Measurements from ENCODE around the gene REG1A.

Gene REG1A

GRCh38 chr2:79099140-79099686 is 21.1 kb upstream of the REG1A start:
- no peaks in the 10 kb centered on the region for H3K36me3 ChIP-seq (ENCODE audit: control insufficient read depth in 5 of 5, insufficient read depth in 5 of 5, low read length in 5 of 5)
- peaks cover 0 to 8% (median 5%) of the 10 kb centered on the region in 5 donors for H3K9me3 ChIP-seq (ENCODE audit: control insufficient read depth in 5 of 5, low read length in 5 of 5)
- no peaks in the 10 kb centered on the region for H3K27me3 ChIP-seq (ENCODE audit: control insufficient read depth in 5 of 5, insufficient read depth in 4 of 5, low read length in 5 of 5)
- no peak overlapping the region for H3K9ac ChIP-seq (ENCODE audit: low read length in 5 of 5)
- no peak overlapping the region for H3K4me3 ChIP-seq (ENCODE audit: low read depth in 1 of 5, low read length in 5 of 5)
- no peak overlapping the region for H3K27ac ChIP-seq (ENCODE audit: low read depth, low read length)
- H3K4me1 ChIP-seq (ENCODE audit: control insufficient read depth in 5 of 5, insufficient read depth in 5 of 5, low read length in 5 of 5) = no peaks in the 10 kb centered on the region

- no peaks in the 10 kb centered on the region for H3K36me3 ChIP-seq (ENCODE audit: control insufficient read depth in 5 of 5, insufficient read depth in 5 of 5, low read length in 5 of 5)
- no peaks in the 10 kb centered on the region for H3K27me3 ChIP-seq (ENCODE audit: control insufficient read depth in 5 of 5, insufficient read depth in 4 of 5, low read length in 5 of 5)
- H3K9ac ChIP-seq (ENCODE audit: low read length in 5 of 5) = no peak overlapping the region
- no peak overlapping the region for H3K27ac ChIP-seq (ENCODE audit: low read depth, low read length)
- no peak overlapping the region for H3K4me3 ChIP-seq (ENCODE audit: low read depth in 1 of 5, low read length in 5 of 5)
- H3K4me1 ChIP-seq (ENCODE audit: control insufficient read depth in 5 of 5, insufficient read depth in 5 of 5, low read length in 5 of 5) = no peaks in the 10 kb centered on the region
- peaks cover 0 to 8% (median 5%) of the 10 kb centered on the region in 5 donors for H3K9me3 ChIP-seq (ENCODE audit: control insufficient read depth in 5 of 5, low read length in 5 of 5)
Measured at GRCh38 chr2:79100285-79100684, 20.0 kb upstream of the REG1A start.

DNA sequence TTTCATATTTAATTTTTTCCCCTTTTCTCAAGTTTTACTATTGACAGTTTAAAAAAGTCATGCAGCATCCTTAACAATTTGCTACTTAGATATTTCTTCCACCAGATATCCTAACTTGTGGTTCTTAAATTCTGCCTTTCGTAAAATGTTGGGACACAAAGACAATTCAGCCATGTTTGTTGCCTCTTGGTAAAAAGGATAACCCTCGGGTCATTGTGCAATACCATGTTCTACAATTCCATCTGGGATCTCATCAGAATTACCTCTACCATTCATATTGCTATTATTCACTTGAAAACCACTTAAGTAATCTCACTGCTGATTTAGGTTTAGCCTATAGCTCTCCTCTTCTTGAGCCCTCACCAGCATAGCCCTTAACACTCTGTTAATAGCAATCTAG is 19.3 kb upstream of the REG1A start:
- Histone ChIP-seq H3K9ac (ENCODE audit: low read length in 5 of 5) (no peak overlapping the region), H3K27me3 (ENCODE audit: control insufficient read depth in 5 of 5, insufficient read depth in 4 of 5, low read length in 5 of 5) (no peaks in the 10 kb centered on the region), H3K4me3 (ENCODE audit: low read depth in 1 of 5, low read length in 5 of 5) (no peak overlapping the region), H3K9me3 (ENCODE audit: control insufficient read depth in 5 of 5, low read length in 5 of 5) (peaks cover 0 to 8% (median 5%) of the 10 kb centered on the region in 5 donors), H3K36me3 (ENCODE audit: control insufficient read depth in 5 of 5, insufficient read depth in 5 of 5, low read length in 5 of 5) (no peaks in the 10 kb centered on the region), H3K27ac (ENCODE audit: low read depth, low read length) (no peak overlapping the region), H3K4me1 (ENCODE audit: control insufficient read depth in 5 of 5, insufficient read depth in 5 of 5, low read length in 5 of 5) (no peaks in the 10 kb centered on the region)

DNA sequence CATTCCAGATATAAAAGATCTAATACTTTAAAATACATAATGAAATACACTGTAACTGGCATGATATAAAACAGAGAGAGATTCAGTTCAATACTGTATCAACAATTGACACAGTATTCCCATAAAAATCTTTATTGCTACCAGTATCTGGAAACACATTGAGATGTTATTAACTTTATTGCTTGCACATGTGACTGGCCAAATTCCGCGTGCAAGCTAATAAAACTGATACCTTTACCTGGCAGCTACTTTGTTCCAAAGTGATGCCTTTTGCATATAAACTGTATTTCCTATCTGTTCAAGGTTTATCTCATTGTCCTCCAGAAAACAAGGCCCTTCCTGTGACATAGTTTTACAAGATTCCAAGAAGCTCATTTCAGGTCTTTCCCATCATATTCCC is 17.1 kb upstream of the REG1A start:
- peaks cover 0 to 8% (median 5%) of the 10 kb centered on the region in 5 donors for H3K9me3 ChIP-seq (ENCODE audit: control insufficient read depth in 5 of 5, low read length in 5 of 5)
- no peaks in the 10 kb centered on the region for H3K27me3 ChIP-seq (ENCODE audit: control insufficient read depth in 5 of 5, insufficient read depth in 4 of 5, low read length in 5 of 5)
- H3K9ac ChIP-seq (ENCODE audit: low read length in 5 of 5) = no peak overlapping the region
- H3K4me1 ChIP-seq (ENCODE audit: control insufficient read depth in 5 of 5, insufficient read depth in 5 of 5, low read length in 5 of 5) = no peaks in the 10 kb centered on the region
- H3K36me3 ChIP-seq (ENCODE audit: control insufficient read depth in 5 of 5, insufficient read depth in 5 of 5, low read length in 5 of 5) = no peaks in the 10 kb centered on the region
- H3K4me3 ChIP-seq (ENCODE audit: low read depth in 1 of 5, low read length in 5 of 5) = no peak overlapping the region
- no peak overlapping the region for H3K27ac ChIP-seq (ENCODE audit: low read depth, low read length)

DNA sequence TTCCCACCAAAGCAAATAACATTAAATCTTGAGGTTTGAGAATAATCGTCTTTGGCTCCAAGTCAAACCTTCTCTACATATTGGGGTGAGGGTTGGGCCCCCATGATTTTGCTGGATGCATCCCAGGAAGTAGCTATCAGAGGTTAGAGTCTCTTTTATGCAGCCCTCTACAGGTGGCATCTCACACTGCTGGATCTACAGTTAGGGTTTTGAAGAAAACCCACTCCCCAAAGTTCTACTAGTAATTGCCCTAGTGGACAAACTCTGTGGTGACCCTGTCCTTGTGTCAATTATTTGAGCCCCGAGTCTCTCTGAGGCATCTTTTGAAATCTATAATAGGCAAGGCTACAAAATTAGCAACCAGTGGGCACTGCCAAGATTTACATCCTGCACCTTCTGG is 15.0 kb upstream of the REG1A start:
- peaks cover 0 to 8% (median 5%) of the 10 kb centered on the region in 5 donors for H3K9me3 ChIP-seq (ENCODE audit: control insufficient read depth in 5 of 5, low read length in 5 of 5)
- no peak overlapping the region for H3K9ac ChIP-seq (ENCODE audit: low read length in 5 of 5)
- no peaks in the 10 kb centered on the region for H3K36me3 ChIP-seq (ENCODE audit: control insufficient read depth in 5 of 5, insufficient read depth in 5 of 5, low read length in 5 of 5)
- H3K4me3 ChIP-seq (ENCODE audit: low read depth in 1 of 5, low read length in 5 of 5) = no peak overlapping the region
- H3K27ac ChIP-seq (ENCODE audit: low read depth, low read length) = no peak overlapping the region
- H3K4me1 ChIP-seq (ENCODE audit: control insufficient read depth in 5 of 5, insufficient read depth in 5 of 5, low read length in 5 of 5) = no peaks in the 10 kb centered on the region
- no peaks in the 10 kb centered on the region for H3K27me3 ChIP-seq (ENCODE audit: control insufficient read depth in 5 of 5, insufficient read depth in 4 of 5, low read length in 5 of 5)

- Histone ChIP-seq H3K4me1 (ENCODE audit: control insufficient read depth in 5 of 5, insufficient read depth in 5 of 5, low read length in 5 of 5) (no peaks in the 10 kb centered on the region), H3K27me3 (ENCODE audit: control insufficient read depth in 5 of 5, insufficient read depth in 4 of 5, low read length in 5 of 5) (no peaks in the 10 kb centered on the region), H3K27ac (ENCODE audit: low read depth, low read length) (no peak overlapping the region), H3K9me3 (ENCODE audit: control insufficient read depth in 5 of 5, low read length in 5 of 5) (peaks cover 0 to 3% (median 0%) of the 10 kb centered on the region in 5 donors), H3K9ac (ENCODE audit: low read length in 5 of 5) (no peak overlapping the region), H3K36me3 (ENCODE audit: control insufficient read depth in 5 of 5, insufficient read depth in 5 of 5, low read length in 5 of 5) (no peaks in the 10 kb centered on the region), H3K4me3 (ENCODE audit: low read depth in 1 of 5, low read length in 5 of 5) (no peak overlapping the region)
Measured at GRCh38 chr2:79112269-79112668, 8.0 kb upstream of the REG1A start.

DNA sequence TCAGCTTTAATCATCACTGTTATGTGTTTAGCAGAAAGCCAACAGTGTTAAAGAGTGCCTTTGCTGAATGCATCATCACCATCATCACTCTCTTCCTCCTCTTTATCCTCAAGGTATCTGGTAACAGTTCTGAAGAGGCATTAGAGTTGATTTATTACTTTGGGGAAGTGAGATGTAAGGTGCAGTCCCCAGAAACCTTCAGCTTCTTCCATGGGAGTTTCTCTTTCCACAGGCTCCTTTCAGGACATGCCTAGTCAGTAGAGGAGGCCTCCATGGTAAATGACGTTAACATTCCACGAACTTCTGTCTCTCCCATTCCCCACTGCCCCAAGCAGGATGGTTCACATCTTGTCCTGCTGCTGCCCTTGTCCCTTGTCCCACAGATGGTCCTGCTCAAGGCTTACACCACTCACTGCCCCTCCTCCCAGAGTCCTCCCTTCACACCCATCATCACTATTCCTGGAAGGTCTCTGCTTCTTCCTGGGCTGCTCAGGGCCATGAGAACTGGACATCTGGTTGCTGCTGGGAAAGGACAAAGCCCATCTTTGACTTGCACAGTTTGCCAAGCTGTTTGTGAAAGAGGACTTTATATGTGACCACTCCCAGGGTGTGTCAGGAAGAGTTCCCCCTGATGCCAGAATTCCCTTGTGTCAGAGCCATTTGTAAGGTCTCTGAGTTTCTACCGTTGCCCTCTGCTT is 5.3 kb upstream of the REG1A start:
- no peaks in the 10 kb centered on the region for H3K36me3 ChIP-seq (ENCODE audit: control insufficient read depth in 5 of 5, insufficient read depth in 5 of 5, low read length in 5 of 5)
- no peaks in the 10 kb centered on the region for H3K27me3 ChIP-seq (ENCODE audit: control insufficient read depth in 5 of 5, insufficient read depth in 4 of 5, low read length in 5 of 5)
- no peaks in the 10 kb centered on the region for H3K4me1 ChIP-seq (ENCODE audit: control insufficient read depth in 5 of 5, insufficient read depth in 5 of 5, low read length in 5 of 5)
- no peak overlapping the region for H3K27ac ChIP-seq (ENCODE audit: low read depth, low read length)
- H3K9me3 ChIP-seq (ENCODE audit: control insufficient read depth in 5 of 5, low read length in 5 of 5) = peaks cover 0 to 3% (median 0%) of the 10 kb centered on the region in 5 donors
- H3K4me3 ChIP-seq (ENCODE audit: low read depth in 1 of 5, low read length in 5 of 5) = no peak overlapping the region
- H3K9ac ChIP-seq (ENCODE audit: low read length in 5 of 5) = no peak overlapping the region

DNA sequence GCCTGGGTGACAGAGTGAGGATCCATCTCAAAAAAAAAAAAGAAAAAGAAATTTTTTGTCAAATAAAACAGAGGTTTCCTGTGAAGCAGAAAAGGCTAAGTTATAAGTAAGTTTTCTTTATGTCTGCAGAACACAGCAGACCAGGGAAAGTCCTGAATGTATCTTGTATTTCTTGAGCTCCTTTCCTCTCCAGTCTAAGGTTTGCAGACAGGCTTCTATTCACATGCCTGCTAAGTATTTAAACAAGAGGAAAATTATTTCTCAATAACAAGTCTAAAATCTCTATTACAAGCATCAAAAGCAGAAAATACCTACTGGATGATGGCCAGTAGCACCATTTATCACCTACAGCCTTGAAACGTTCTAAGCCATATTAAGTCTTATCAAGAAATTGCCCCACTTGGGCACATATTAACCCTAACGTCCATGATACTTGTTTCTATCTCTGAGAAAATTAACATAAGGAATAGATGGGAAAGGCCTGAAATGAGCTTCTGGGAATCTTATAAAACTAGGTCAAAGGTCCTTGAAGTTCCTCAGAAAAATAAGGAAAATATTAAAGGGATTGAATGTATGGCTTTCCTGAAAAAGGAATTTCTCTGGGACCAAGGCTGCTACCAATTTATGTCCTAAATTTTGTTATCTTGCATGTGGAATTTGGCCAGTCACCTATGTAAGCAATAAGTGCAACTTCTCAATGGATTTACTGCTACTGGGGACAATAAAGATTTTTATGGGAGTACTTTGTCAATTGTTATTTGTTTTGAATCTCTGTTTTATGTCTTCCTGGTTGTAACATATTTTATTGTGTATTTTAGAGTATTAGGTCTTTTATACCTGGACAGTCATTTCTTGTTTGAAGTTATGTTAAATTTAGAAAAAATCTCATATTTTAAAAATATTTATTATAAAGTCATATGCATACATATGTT is 3.0 kb upstream of the REG1A start:
- Histone ChIP-seq H3K9ac (ENCODE audit: low read length in 5 of 5) (no peak overlapping the region), H3K4me3 (ENCODE audit: low read depth in 1 of 5, low read length in 5 of 5) (no peak overlapping the region), H3K27me3 (ENCODE audit: control insufficient read depth in 5 of 5, insufficient read depth in 4 of 5, low read length in 5 of 5) (no peaks in the 10 kb centered on the region), H3K4me1 (ENCODE audit: control insufficient read depth in 5 of 5, insufficient read depth in 5 of 5, low read length in 5 of 5) (no peaks in the 10 kb centered on the region), H3K27ac (ENCODE audit: low read depth, low read length) (no peak overlapping the region), H3K9me3 (ENCODE audit: control insufficient read depth in 5 of 5, low read length in 5 of 5) (peaks cover 0 to 3% (median 0%) of the 10 kb centered on the region in 5 donors), H3K36me3 (ENCODE audit: control insufficient read depth in 5 of 5, insufficient read depth in 5 of 5, low read length in 5 of 5) (no peaks in the 10 kb centered on the region)

DNA sequence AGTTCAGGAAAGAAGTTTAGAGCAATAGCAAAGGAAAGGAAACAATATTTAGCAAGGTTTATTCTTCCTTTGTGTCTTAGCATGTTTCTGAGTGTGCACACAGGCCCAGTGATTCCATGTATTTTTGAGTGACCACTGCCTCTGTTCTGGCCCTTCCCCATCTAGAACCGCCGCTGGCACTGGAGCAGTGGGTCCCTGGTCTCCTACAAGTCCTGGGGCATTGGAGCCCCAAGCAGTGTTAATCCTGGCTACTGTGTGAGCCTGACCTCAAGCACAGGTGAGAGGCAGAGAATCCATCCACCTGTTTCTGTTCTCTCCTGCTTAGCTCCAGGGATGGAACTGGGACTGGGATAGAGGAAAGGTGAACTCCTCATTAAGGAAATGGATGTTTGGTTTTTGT is 2.4 kb downstream of the REG1A start:
- no peak overlapping the region for H3K4me3 ChIP-seq (ENCODE audit: low read depth in 1 of 5, low read length in 5 of 5)
- H3K27ac ChIP-seq (ENCODE audit: low read depth, low read length) = no peak overlapping the region
- H3K27me3 ChIP-seq (ENCODE audit: control insufficient read depth in 5 of 5, insufficient read depth in 4 of 5, low read length in 5 of 5) = no peaks in the 10 kb centered on the region
- no peaks in the 10 kb centered on the region for H3K4me1 ChIP-seq (ENCODE audit: control insufficient read depth in 5 of 5, insufficient read depth in 5 of 5, low read length in 5 of 5)
- no peaks in the 10 kb centered on the region for H3K36me3 ChIP-seq (ENCODE audit: control insufficient read depth in 5 of 5, insufficient read depth in 5 of 5, low read length in 5 of 5)
- no peak overlapping the region for H3K9ac ChIP-seq (ENCODE audit: low read length in 5 of 5)
- no peaks in the 10 kb centered on the region for H3K9me3 ChIP-seq (ENCODE audit: control insufficient read depth in 5 of 5, low read length in 5 of 5)

Measured in subcutaneous abdominal adipose tissue (tissue), 5 donors.